CD4-positive, alpha-beta T cell treated with Interleukin-4 for 4 hours (primary cell): Measurements from ENCODE around the gene ZSCAN5A.
"Not testable (repeated sequence)": the region's sequence is repeated elsewhere in the genome, so short reads cannot be mapped to it uniquely, and the experiment has no call there.

Experiments used
- DNase-seq: peaks from one replicate; pipeline ENCODE4 v3.0.0-alpha.2; 2020

The ZSCAN5A gene

GRCh38 chr19:56199687-56200086 lies 115.0 kb downstream of the ZSCAN5A start:
- no peak for DNase-seq

GRCh38 chr19:56197646-56198045 lies 117.0 kb downstream of the ZSCAN5A start, which contains the start of gene ZSCAN5B:
TSS of gene ZSCAN5B (minus strand) at chr19:56197783. CDS start at chr19:56193052, 4,731 bp downstream.
- not testable (repeated sequence) for DNase-seq

- no peak for DNase-seq
These were observed 120.5 kb downstream of the ZSCAN5A start for GRCh38 chr19:56193981-56194640.

GRCh38 chr19:56191711-56192110 lies 122.9 kb downstream of the ZSCAN5A start:
- DNase-seq: no peak

GRCh38 chr19:56191115-56191514 lies 123.5 kb downstream of the ZSCAN5A start:
- no peak for DNase-seq

GRCh38 chr19:56189785-56190184 lies 124.9 kb downstream of the ZSCAN5A start:
- no peak for DNase-seq

GRCh38 chr19:56177564-56178243 lies 136.9 kb downstream of the ZSCAN5A start:
- DNase-seq: no peak

- DNase-seq: no peak
These were observed 137.8 kb downstream of the ZSCAN5A start for GRCh38 chr19:56176881-56177280.

GRCh38 chr19:56176310-56176709 lies 138.3 kb downstream of the ZSCAN5A start:
- DNase-seq: not testable (repeated sequence)

- not testable (repeated sequence) for DNase-seq
These were observed 138.8 kb downstream of the ZSCAN5A start, which contains the start of gene GALP for GRCh38 chr19:56175861-56176307. TSS of gene GALP (plus strand) at chr19:56176008. CDS start at chr19:56177109, 1,101 bp downstream.

GRCh38 chr19:56174550-56174949 lies 140.1 kb downstream of the ZSCAN5A start:
- DNase-seq: no peak

- no peak for DNase-seq
These were observed 140.6 kb downstream of the ZSCAN5A start for GRCh38 chr19:56174086-56174485.
